Suppressor macrophage treated with lipopolysaccharide for 1 hour (primary cell): ENCODE data around the gene GALM.
A peak's percentile ranks its signal among the peaks of the same experiment; 100 is the strongest.
"Not testable (repeated sequence)": the region's sequence is repeated elsewhere in the genome, so short reads cannot be mapped to it uniquely, and the experiment has no call there.

Experiments
- DNase-seq, 3 donors: peaks; one replicate each; pipeline ENCODE4 v3.0.0-alpha.2; 2020 to 2022

GALM gene

GRCh38 chr2:38682620-38683019 is 16.7 kb downstream of the GALM start:
- DNase-seq, result not testable (repeated sequence)

- DNase-seq, result no peak
These were observed 17.9 kb downstream of the GALM start for GRCh38 chr2:38683766-38684165.

- no peak for DNase-seq
These were observed 19.3 kb downstream of the GALM start for GRCh38 chr2:38685116-38685735.

- DNase-seq, result peak; percentile 28 to 62 (median 57)
These were observed 24.8 kb downstream of the GALM start for GRCh38 chr2:38690499-38691420.

GRCh38 chr2:38691994-38692393 is 26.1 kb downstream of the GALM start:
- no peak for DNase-seq

GRCh38 chr2:38692636-38693318 is 26.9 kb downstream of the GALM start:
- no peak for DNase-seq

- no peak for DNase-seq
These were observed 31.4 kb downstream of the GALM start for GRCh38 chr2:38697116-38697840.

GRCh38 chr2:38698467-38699003 is 32.6 kb downstream of the GALM start:
- no peak for DNase-seq

- no peak for DNase-seq
These were observed 34.3 kb downstream of the GALM start for GRCh38 chr2:38700113-38700785.

GRCh38 chr2:38700881-38701458 is 35.1 kb downstream of the GALM start:
- DNase-seq, result no peak

- no peak for DNase-seq
These were observed 35.6 kb downstream of the GALM start for GRCh38 chr2:38701542-38701941.

- DNase-seq, result no peak
These were observed 36.5 kb downstream of the GALM start for GRCh38 chr2:38702413-38702812.

- DNase-seq, result not testable (repeated sequence)
These were observed 37.4 kb downstream of the GALM start for GRCh38 chr2:38703336-38703735.

- no peak for DNase-seq
These were observed 38.8 kb downstream of the GALM start for GRCh38 chr2:38704664-38705063.

- DNase-seq, result no peak
These were observed 41.0 kb downstream of the GALM start for GRCh38 chr2:38706846-38707345.

GRCh38 chr2:38708491-38708890 is 42.6 kb downstream of the GALM start:
- not testable (repeated sequence) for DNase-seq

- DNase-seq, result no peak
These were observed 43.1 kb downstream of the GALM start for GRCh38 chr2:38708900-38709566.

- no peak for DNase-seq
These were observed 43.8 kb downstream of the GALM start for GRCh38 chr2:38709567-38710194.

- no peak for DNase-seq
These were observed 45.6 kb downstream of the GALM start for GRCh38 chr2:38711558-38711957.

- no peak for DNase-seq
These were observed 46.5 kb downstream of the GALM start for GRCh38 chr2:38712413-38712812.
